ENCODE results near the gene COL19A1.

COL19A1 gene

GRCh38 chr6:70125602-70126001 is 259.2 kb downstream of the COL19A1 start:
- no peak for DNase-seq (ENCODE audit: low spot score)

GRCh38 chr6:70129341-70129740 is 263.0 kb downstream of the COL19A1 start:
- no peak for DNase-seq (ENCODE audit: low spot score)

GRCh38 chr6:70130865-70131264 is 264.5 kb downstream of the COL19A1 start:
- DNase-seq (ENCODE audit: low spot score) = no peak

GRCh38 chr6:70131528-70131927 is 265.2 kb downstream of the COL19A1 start:
- DNase-seq (ENCODE audit: low spot score) = no peak

- no peak for DNase-seq (ENCODE audit: low spot score)
Observed at GRCh38 chr6:70133246-70133645, 266.9 kb downstream of the COL19A1 start.

GRCh38 chr6:70134542-70134941 is 268.2 kb downstream of the COL19A1 start:
- DNase-seq (ENCODE audit: low spot score) = no peak

GRCh38 chr6:70135219-70136160 is 269.1 kb downstream of the COL19A1 start:
- DNase-seq (ENCODE audit: low spot score) = no peak

- no peak for DNase-seq (ENCODE audit: low spot score)
Observed at GRCh38 chr6:70136996-70137395, 270.6 kb downstream of the COL19A1 start.

- no peak for DNase-seq (ENCODE audit: low spot score)
Observed at GRCh38 chr6:70140496-70140895, 274.1 kb downstream of the COL19A1 start.

- DNase-seq (ENCODE audit: low spot score) = no peak
Observed at GRCh38 chr6:70142034-70142433, 275.7 kb downstream of the COL19A1 start.

- DNase-seq (ENCODE audit: low spot score) = no peak
Observed at GRCh38 chr6:70145178-70145577, 278.8 kb downstream of the COL19A1 start.

GRCh38 chr6:70149209-70149788 is 282.9 kb downstream of the COL19A1 start:
- DNase-seq (ENCODE audit: low spot score) = no peak

GRCh38 chr6:70150521-70150920 is 284.2 kb downstream of the COL19A1 start:
- DNase-seq (ENCODE audit: low spot score) = no peak

GRCh38 chr6:70151616-70152015 is 285.3 kb downstream of the COL19A1 start:
- DNase-seq (ENCODE audit: low spot score) = peak; percentile 12

GRCh38 chr6:70152786-70153185 is 286.4 kb downstream of the COL19A1 start:
- DNase-seq (ENCODE audit: low spot score) = no peak

- no peak for DNase-seq (ENCODE audit: low spot score)
Observed at GRCh38 chr6:70157086-70157485, 290.7 kb downstream of the COL19A1 start.

- DNase-seq (ENCODE audit: low spot score) = no peak
Observed at GRCh38 chr6:70160276-70160675, 293.9 kb downstream of the COL19A1 start.

GRCh38 chr6:70162972-70163371 is 296.6 kb downstream of the COL19A1 start:
- no peak for DNase-seq (ENCODE audit: low spot score)

- DNase-seq (ENCODE audit: low spot score) = no peak
Observed at GRCh38 chr6:70163795-70164194, 297.4 kb downstream of the COL19A1 start.

- DNase-seq (ENCODE audit: low spot score) = no peak
Observed at GRCh38 chr6:70164556-70164955, 298.2 kb downstream of the COL19A1 start.

GRCh38 chr6:70166088-70166958 is 300.0 kb downstream of the COL19A1 start:
- peak; percentile 47 for DNase-seq (ENCODE audit: low spot score)

- no peak for DNase-seq (ENCODE audit: low spot score)
Observed at GRCh38 chr6:70168681-70169377, 302.5 kb downstream of the COL19A1 start.

Measured in RKO (cell line).